IMR-90 (cell line): ENCODE data around the gene NUP93. TPM values are rescaled to one million over a fixed set of nuclear protein-coding genes. Genes with fewer than 3 reads are reported as not detected.

Source experiments
- ATAC-seq: fragments of 200-7000 bp; cut with Tn5 transposase; 2 replicates; pipeline ENCODE4 v1.9.1; 2020; ENCODE audit warnings: low read depth, mild to moderate bottlenecking, moderate library complexity
- BruUV-seq: library from RNA; stranded (reverse); fragments of 400-500 nt; replicated peaks from 2 replicates; lab custom pipeline; 2021; lab: Mats Ljungman, UMichigan
- CTCF ChIA-PET: fragments of 300-600 bp; formaldehyde crosslinking; extraction: SDS; loops from one replicate; lab custom pipeline; 2021; ENCODE audit warnings: antibody characterized with exemption; lab: Yijun Ruan, JAX
- POLR2A ChIA-PET: fragments of 300-600 bp; sonication (Branson Sonifier 250); formaldehyde crosslinking; loops from one replicate; lab custom pipeline; 2022; ENCODE audit warnings: antibody characterized with exemption; ENCODE audit not compliant: unreplicated experiment; lab: Charles Lee
- DNase-seq: peaks from one replicate; pipeline ENCODE4 v3.0.0; 2013
- H2AFZ ChIP-seq: replicated peaks from 2 replicates; pipeline ENCODE3; 2013; ENCODE audit warnings: low read length, mild to moderate bottlenecking; ENCODE audit not compliant: poor library complexity
- H2AK5ac ChIP-seq: 2 replicates; pipeline ENCODE4 v1.6.1; 2013; ENCODE audit warnings: low read depth, low read length, inconsistent platforms
- H2AK9ac ChIP-seq: replicated peaks from 2 replicates; pipeline ENCODE3; 2013; ENCODE audit warnings: mild to moderate bottlenecking, low read depth, low read length, moderate library complexity; ENCODE audit not compliant: poor library complexity
- H2BK120ac ChIP-seq: 2 replicates; pipeline ENCODE4 v1.6.1; 2013; ENCODE audit warnings: low read depth, low read length, inconsistent platforms
- H2BK15ac ChIP-seq: 3 replicates; pipeline ENCODE4 v1.6.1; 2013; ENCODE audit warnings: low read depth, low read length, inconsistent platforms
- H2BK20ac ChIP-seq: 2 replicates; pipeline ENCODE4 v1.6.1; 2013; ENCODE audit warnings: low read depth, mild to moderate bottlenecking, inconsistent platforms, low read length, moderate library complexity
- H2BK5ac ChIP-seq: 2 replicates; pipeline ENCODE4 v1.6.1; 2013; ENCODE audit warnings: mild to moderate bottlenecking, low read depth, low read length, inconsistent platforms; ENCODE audit not compliant: poor library complexity, severe bottlenecking
- H3K14ac ChIP-seq: replicated peaks from 2 replicates; pipeline ENCODE4 v1.6.1; 2013; ENCODE audit warnings: low read depth, low read length, inconsistent platforms
- H3K18ac ChIP-seq: 2 replicates; pipeline ENCODE4 v1.6.1; 2013; ENCODE audit warnings: low read depth, low read length, control low read depth
- H3K23ac ChIP-seq: 2 replicates; pipeline ENCODE4 v1.6.1; 2013; ENCODE audit warnings: low read depth, low read length, inconsistent platforms
- H3K27ac ChIP-seq: 2 replicates; pipeline ENCODE4 v1.5.1; 2013; ENCODE audit warnings: mild to moderate bottlenecking, control low read depth, low read length; ENCODE audit not compliant: insufficient read depth
- H3K27me3 ChIP-seq: 2 replicates; pipeline ENCODE4 v1.6.1; 2013; ENCODE audit warnings: low read length; ENCODE audit not compliant: control insufficient read depth, insufficient read depth
- H3K36me3 ChIP-seq: 2 replicates; pipeline ENCODE4 v1.6.1; 2013; ENCODE audit warnings: low read length, mixed read lengths; ENCODE audit not compliant: control insufficient read depth, insufficient read depth
- H3K4ac ChIP-seq: 2 replicates; pipeline ENCODE4 v1.6.1; 2013; ENCODE audit warnings: low read depth, low read length, inconsistent platforms
- H3K4me1 ChIP-seq: 2 replicates; pipeline ENCODE4 v1.6.1; 2013; ENCODE audit warnings: low read length, mixed read lengths; ENCODE audit not compliant: control insufficient read depth, insufficient read depth
- H3K4me2 ChIP-seq: 2 replicates; pipeline ENCODE4 v1.6.1; 2013; ENCODE audit warnings: low read depth, mild to moderate bottlenecking, control low read depth, low read length, moderate library complexity
- H3K4me3 ChIP-seq: 2 replicates; pipeline ENCODE4 v1.5.1; 2013; ENCODE audit warnings: low read depth, mild to moderate bottlenecking, control low read depth, low read length, moderate library complexity; ENCODE audit not compliant: insufficient read depth
- H3K56ac ChIP-seq: 2 replicates; pipeline ENCODE4 v1.6.1; 2013; ENCODE audit warnings: low read length, inconsistent platforms; ENCODE audit not compliant: insufficient read depth; ENCODE audit errors: extremely low read depth
- H3K79me1 ChIP-seq, 2 experiments: 2 replicates each; pipeline ENCODE4 v1.6.1; 2013; ENCODE audit warnings: low read length in 2 of 2, inconsistent platforms in 1 of 2, low read depth in 1 of 2
- H3K9ac ChIP-seq: 2 replicates; pipeline ENCODE4 v1.6.1; 2013; ENCODE audit warnings: low read depth, low read length, control low read depth
- H3K9me1 ChIP-seq: 2 replicates; pipeline ENCODE4 v1.6.1; 2013; ENCODE audit warnings: low read length, inconsistent platforms; ENCODE audit not compliant: insufficient read depth
- H3K9me3 ChIP-seq: 2 replicates; pipeline ENCODE4 v1.6.1; 2013; ENCODE audit warnings: low read length; ENCODE audit not compliant: control insufficient read depth, insufficient read depth
- H4K20me1 ChIP-seq: 2 replicates; pipeline ENCODE4 v1.6.1; 2013; ENCODE audit warnings: low read length, inconsistent platforms; ENCODE audit not compliant: insufficient read depth
- H4K5ac ChIP-seq: 2 replicates; pipeline ENCODE4 v1.6.1; 2013; ENCODE audit warnings: mild to moderate bottlenecking, low read depth, low read length, control low read depth
- H4K8ac ChIP-seq, 2 experiments: 2 replicates each; pipeline ENCODE4 v1.6.1; 2013; ENCODE audit warnings: low read depth in 2 of 2, low read length in 2 of 2, control low read depth in 1 of 2, inconsistent platforms in 1 of 2
- H4K91ac ChIP-seq: 2 replicates; pipeline ENCODE4 v1.6.1; 2013; ENCODE audit warnings: low read depth, low read length, inconsistent platforms; ENCODE audit not compliant: insufficient read depth
- BHLHE40 ChIP-seq: fragments of 150-350 bp; IDR thresholded peaks from 2 replicates; pipeline ENCODE4 v1.6.1; 2016; ENCODE audit warnings: mild to moderate bottlenecking, low read depth, low read length
- CEBPB ChIP-seq: IDR thresholded peaks from 2 replicates; pipeline ENCODE4 v1.6.1; 2012; ENCODE audit warnings: low read depth, low read length, improper control_type of control experiment
- CTCF ChIP-seq: conservative IDR thresholded peaks from 2 replicates; pipeline ENCODE4 v1.5.1; 2012; ENCODE audit warnings: mild to moderate bottlenecking, low read depth, low read length, improper control_type of control experiment
- ELK1 ChIP-seq: fragments of 150-350 bp; IDR thresholded peaks from 2 replicates; pipeline ENCODE4 v1.6.1; 2016; ENCODE audit warnings: low read depth, mild to moderate bottlenecking, low read length, moderate library complexity, borderline replicate concordance
- FOS ChIP-seq: fragments of 150-350 bp; IDR thresholded peaks from 2 replicates; pipeline ENCODE4 v1.6.1; 2016; ENCODE audit warnings: low read depth, low read length
- MAFK ChIP-seq: IDR thresholded peaks from 2 replicates; pipeline ENCODE4 v1.6.1; 2012; ENCODE audit warnings: low read depth, low read length, improper control_type of control experiment
- MAZ ChIP-seq: IDR thresholded peaks from 2 replicates; pipeline ENCODE4 v1.6.1; 2012; ENCODE audit warnings: low read depth, mild to moderate bottlenecking, low read length, improper control_type of control experiment, moderate library complexity, borderline replicate concordance
- MXI1 ChIP-seq: IDR thresholded peaks from 2 replicates; pipeline ENCODE4 v1.6.1; 2012; ENCODE audit warnings: low read depth, mild to moderate bottlenecking, low read length, moderate library complexity, borderline replicate concordance
- NFE2L2 ChIP-seq: fragments of 150-350 bp; IDR thresholded peaks from 2 replicates; pipeline ENCODE4 v1.6.1; 2016; ENCODE audit warnings: low read depth, mild to moderate bottlenecking, low read length
- POLR2A ChIP-seq: IDR thresholded peaks from 2 replicates; pipeline ENCODE4 v1.6.1; 2012; ENCODE audit warnings: mild to moderate bottlenecking, low read depth, low read length
- RAD21 ChIP-seq: IDR thresholded peaks from 2 replicates; pipeline ENCODE4 v1.6.1; 2012; ENCODE audit warnings: low read length, improper control_type of control experiment
- RFX5 ChIP-seq: IDR thresholded peaks from 2 replicates; pipeline ENCODE4 v1.8.0; 2012; ENCODE audit warnings: low read depth, mild to moderate bottlenecking, low read length, moderate library complexity
- WGBS, 2 experiments: methylation state at CpG; one replicate each; pipeline versions ENCODE4 v1.1.5 to v1.1.7; 2013; ENCODE audit warnings: missing lambda C conversion rate in 2 of 2; ENCODE audit not compliant: insufficient read length in 1 of 2; ENCODE audit errors: extremely low coverage in 2 of 2; 5-methylcytosine and 5-hydroxymethylcytosine counted together
- dilution Hi-C: fragments of 300-500 bp; cut with HindIII; formaldehyde crosslinking; loops from one replicate; pipeline ENCODE4 v1.14.3; 2018; ENCODE audit warnings: low sequenced_read_pairs; ENCODE audit not compliant: unreplicated experiment
- in situ Hi-C: fragments of 300-500 bp; cut with MboI; formaldehyde crosslinking; loops from 3 replicates; pipeline ENCODE4 v1.14.3; 2019; ENCODE audit warnings: low sequenced_read_pairs, inconsistent platforms, mixed read lengths
- intact Hi-C: fragments of 100-400 bp; cut with micrococcal nuclease; formaldehyde crosslinking; loops from 2 replicates; pipeline ENCODE4 v1.10.0; 2022
- polyA plus RNA-seq, 3 experiments: library from polyadenylated mRNA; depleted of rRNA; stranded (reverse); fragments of >200 nt; gene quantifications; 2 replicates each; pipeline ENCODE4 v1.2.3, GENCODE V29; 2012; ENCODE audit warnings: low replicate concordance in 1 of 3
- total RNA-seq: library from RNA; depleted of rRNA; stranded (reverse); fragments of >200 nt; gene quantifications from 2 replicates; pipeline ENCODE4 v1.2.3, GENCODE V29; 2012

Gene NUP93
- total and polyA plus RNA-seq, 2 of the 4 experiments (the other 2 are of a cell fraction), result 54.6 to 72.6 TPM

- Histone ChIP-seq H3K9me1 (no peaks in the 10 kb centered on the region), H3K4me2 (no peak overlapping the region), H2BK15ac (no peak overlapping the region), H2BK20ac (no peak overlapping the region), H3K27ac (no peak overlapping the region), H2AFZ (no peak overlapping the region), H3K36me3 (no peaks in the 10 kb centered on the region), H2BK5ac (no peak overlapping the region), H3K79me1 (no peaks in the 10 kb centered on the region), H3K9ac (no peak overlapping the region), H3K4me3 (no peak overlapping the region), H3K14ac (no peak overlapping the region), H3K4me1 (no peaks in the 10 kb centered on the region), H3K4ac (no peak overlapping the region), H4K8ac (no peak overlapping the region), H2AK5ac (no peak overlapping the region), H3K23ac (no peak overlapping the region), H4K20me1 (no peaks in the 10 kb centered on the region), H4K91ac (no peak overlapping the region), H2AK9ac (no peak overlapping the region), H4K5ac (no peak overlapping the region), H3K56ac (no peak overlapping the region), H3K27me3 (peaks cover 24% of the 10 kb centered on the region), H2BK120ac (no peak overlapping the region), H3K18ac (no peak overlapping the region), H3K9me3 (no peaks in the 10 kb centered on the region)
- WGBS, 2 experiments, result no CpG with 5 or more reads among the region's 12 CpGs
- CTCF ChIA-PET, result no interaction called here
- no peak for TF ChIP-seq POLR2A
- TF ChIP-seq MXI1, result no peak
- no peak for TF ChIP-seq NFE2L2
- TF ChIP-seq FOS, result no peak
- no peak for TF ChIP-seq CTCF
- no peak for TF ChIP-seq BHLHE40
- TF ChIP-seq RAD21, result no peak
- no peak for TF ChIP-seq MAFK
- no peak for TF ChIP-seq MAZ
- TF ChIP-seq RFX5, result no peak
- no peak for TF ChIP-seq ELK1
- no peak for TF ChIP-seq CEBPB
- in situ Hi-C loops (no loop called here), intact Hi-C loops (no loop called here), dilution Hi-C loops (no loop called here)
- BruUV-seq, result no TSS peak
- POLR2A ChIA-PET, result no interaction called here
- DNase-seq (no peak), ATAC-seq (no peak)
These were observed 164.5 kb downstream of the NUP93 start for GRCh38 chr16:56894331-56894917.
